Measurements from ENCODE around the gene GGA1. TPM values are rescaled to one million over a fixed set of nuclear protein-coding genes. Genes with fewer than 3 reads are reported as not detected.

GGA1 gene
- polyA plus RNA-seq, 1 of the 3 experiments (the other 2 are of a cell fraction), result 81.1 TPM

DNA sequence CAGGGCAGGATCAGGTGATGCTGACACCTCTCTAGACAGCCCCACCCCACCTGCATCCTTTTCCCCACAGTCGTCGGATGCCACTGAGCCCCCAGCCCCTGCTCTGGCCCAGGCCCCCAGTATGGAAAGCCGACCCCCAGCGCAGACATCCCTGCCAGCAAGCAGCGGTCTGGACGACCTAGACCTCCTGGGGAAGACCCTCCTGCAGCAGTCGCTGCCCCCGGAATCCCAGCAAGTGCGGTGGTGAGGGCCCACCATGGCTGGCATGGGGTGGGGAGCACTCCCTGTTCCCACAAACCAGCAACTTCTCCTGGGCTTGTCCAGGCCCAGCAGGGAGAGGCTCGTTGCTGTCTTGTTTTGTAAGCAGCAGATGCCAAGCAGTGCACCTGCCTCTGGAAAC is 21.3 kb downstream of the GGA1 start:
- TF ChIP-seq NFIC (IDR thresholded peaks at IDR 0.05; ENCODE audit: borderline replicate concordance) (no peak), TEAD4 (IDR thresholded peaks at IDR 0.05; ENCODE audit: borderline replicate concordance, insufficient read depth) (no peak), TAF1 (IDR thresholded peaks at IDR 0.05; ENCODE audit: borderline replicate concordance, low read depth, low read length) (no peak), SIN3A (IDR thresholded peaks at IDR 0.05; ENCODE audit: borderline replicate concordance, low read depth, low read length) (no peak), RFX5 (IDR thresholded peaks at IDR 0.05; ENCODE audit: low read length) (no peak)
- TF ChIP-seq, protein P1, sequence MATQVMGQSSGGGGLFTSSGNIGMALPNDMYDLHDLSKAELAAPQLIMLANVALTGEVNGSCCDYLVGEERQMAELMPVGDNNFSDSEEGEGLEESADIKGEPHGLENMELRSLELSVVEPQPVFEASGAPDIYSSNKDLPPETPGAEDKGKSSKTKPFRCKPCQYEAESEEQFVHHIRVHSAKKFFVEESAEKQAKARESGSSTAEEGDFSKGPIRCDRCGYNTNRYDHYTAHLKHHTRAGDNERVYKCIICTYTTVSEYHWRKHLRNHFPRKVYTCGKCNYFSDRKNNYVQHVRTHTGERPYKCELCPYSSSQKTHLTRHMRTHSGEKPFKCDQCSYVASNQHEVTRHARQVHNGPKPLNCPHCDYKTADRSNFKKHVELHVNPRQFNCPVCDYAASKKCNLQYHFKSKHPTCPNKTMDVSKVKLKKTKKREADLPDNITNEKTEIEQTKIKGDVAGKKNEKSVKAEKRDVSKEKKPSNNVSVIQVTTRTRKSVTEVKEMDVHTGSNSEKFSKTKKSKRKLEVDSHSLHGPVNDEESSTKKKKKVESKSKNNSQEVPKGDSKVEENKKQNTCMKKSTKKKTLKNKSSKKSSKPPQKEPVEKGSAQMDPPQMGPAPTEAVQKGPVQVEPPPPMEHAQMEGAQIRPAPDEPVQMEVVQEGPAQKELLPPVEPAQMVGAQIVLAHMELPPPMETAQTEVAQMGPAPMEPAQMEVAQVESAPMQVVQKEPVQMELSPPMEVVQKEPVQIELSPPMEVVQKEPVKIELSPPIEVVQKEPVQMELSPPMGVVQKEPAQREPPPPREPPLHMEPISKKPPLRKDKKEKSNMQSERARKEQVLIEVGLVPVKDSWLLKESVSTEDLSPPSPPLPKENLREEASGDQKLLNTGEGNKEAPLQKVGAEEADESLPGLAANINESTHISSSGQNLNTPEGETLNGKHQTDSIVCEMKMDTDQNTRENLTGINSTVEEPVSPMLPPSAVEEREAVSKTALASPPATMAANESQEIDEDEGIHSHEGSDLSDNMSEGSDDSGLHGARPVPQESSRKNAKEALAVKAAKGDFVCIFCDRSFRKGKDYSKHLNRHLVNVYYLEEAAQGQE (IDR thresholded peaks at IDR 0.05; ENCODE audit: low read depth, low read length), result no peak
- TF ChIP-seq, protein P2, sequence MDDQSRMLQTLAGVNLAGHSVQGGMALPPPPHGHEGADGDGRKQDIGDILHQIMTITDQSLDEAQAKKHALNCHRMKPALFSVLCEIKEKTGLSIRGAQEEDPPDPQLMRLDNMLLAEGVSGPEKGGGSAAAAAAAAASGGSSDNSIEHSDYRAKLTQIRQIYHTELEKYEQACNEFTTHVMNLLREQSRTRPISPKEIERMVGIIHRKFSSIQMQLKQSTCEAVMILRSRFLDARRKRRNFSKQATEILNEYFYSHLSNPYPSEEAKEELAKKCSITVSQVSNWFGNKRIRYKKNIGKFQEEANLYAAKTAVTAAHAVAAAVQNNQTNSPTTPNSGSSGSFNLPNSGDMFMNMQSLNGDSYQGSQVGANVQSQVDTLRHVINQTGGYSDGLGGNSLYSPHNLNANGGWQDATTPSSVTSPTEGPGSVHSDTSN (IDR thresholded peaks at IDR 0.05), result no peak
- Histone ChIP-seq H3K9ac (no peak overlapping the region), H3F3A (replicated peaks; ENCODE audit: insufficient read depth) (peaks cover 21% of the 10 kb centered on the region), H3K9me2 (no peaks in the 10 kb centered on the region), H3K79me2 (ENCODE audit: insufficient read depth) (no peaks in the 10 kb centered on the region), H3K4me3 (ENCODE audit: low read depth in 2 of 2, low read length in 1 of 2) (no peak overlapping the region), H4K20me1 (ENCODE audit: insufficient read depth) (no peaks in the 10 kb centered on the region), H3K9me3 (no peaks in the 10 kb centered on the region), H2AFZ (ENCODE audit: low read depth) (no peak overlapping the region), H3K27ac (ENCODE audit: low read depth in 2 of 2, low read length in 1 of 2) (no peak overlapping the region; a peak in 1 of 4 replicates), H3K27me3 (ENCODE audit: insufficient read depth) (no peaks in the 10 kb centered on the region), H3K4me2 (no peak overlapping the region), H3K4me1 (ENCODE audit: control insufficient read depth in 1 of 2, insufficient read depth in 2 of 2, low read depth in 1 of 2, low read length in 1 of 2) (peaks cover 19 to 29% of the 10 kb centered on the region in 2 experiments), H3K36me3 (replicated peaks in 1 of 2; ENCODE audit: control insufficient read depth in 1 of 2, insufficient read depth in 2 of 2, low read length in 1 of 2) (peaks cover 2 to 36% of the 10 kb centered on the region in 2 experiments)
- ChIA-PET CTCF (interaction anchor here (1.7 to 34.3 kb wide), 4 partner anchors 14 to 39 kb away, joined by 8 to 898 read pairs (median 64); partner anchors contain the start of genes LGALS1, NOL12 and PDXP), POLR2A (no interaction called here)
- 88% methylated on average over 7 of the region's 10 CpGs for WGBS (ENCODE audit: low lambda C conversion rate)
- no peak for DNase-seq

DNA sequence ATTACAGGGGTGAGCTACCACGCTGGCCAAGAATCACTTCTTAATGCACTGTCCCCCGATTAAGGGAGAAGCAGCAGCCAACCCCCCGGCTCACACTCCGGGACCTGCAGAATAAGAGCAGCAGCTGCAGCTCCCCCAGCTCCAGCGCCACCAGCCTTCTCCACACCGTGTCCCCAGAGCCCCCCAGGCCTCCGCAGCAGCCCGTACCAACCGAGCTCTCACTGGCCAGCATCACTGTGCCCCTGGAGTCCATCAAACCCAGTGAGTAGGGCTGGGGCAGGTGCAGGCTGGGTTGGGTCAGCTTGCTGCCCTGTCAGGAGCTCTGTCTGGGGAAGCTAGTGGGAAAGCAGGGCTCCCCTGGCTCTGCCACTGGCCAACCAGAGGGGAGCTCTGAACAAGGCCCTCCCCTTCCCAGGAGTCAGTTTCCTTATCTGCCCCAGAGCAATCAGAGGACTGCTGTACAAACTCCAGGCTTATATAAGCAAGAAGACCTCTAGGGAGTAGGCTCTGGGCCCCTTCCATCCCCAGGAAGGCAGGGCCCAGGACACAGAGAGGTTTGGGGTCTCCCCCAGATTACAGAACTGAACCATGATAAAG is 22.3 kb downstream of the GGA1 start:
- no peaks in the 10 kb centered on the region for H3K9me2 ChIP-seq
- POLR2A ChIA-PET, result interaction anchor here (1.1 kb wide), 1 partner anchor 12 kb away, joined by 4 read pairs; no protein-coding TSS in a partner anchor
- no peak overlapping the region for H3K4me2 ChIP-seq
- H4K20me1 ChIP-seq (ENCODE audit: insufficient read depth), result no peaks in the 10 kb centered on the region
- H3K4me1 ChIP-seq (ENCODE audit: control insufficient read depth in 1 of 2, insufficient read depth in 2 of 2, low read depth in 1 of 2, low read length in 1 of 2), result peaks cover 23 to 35% of the 10 kb centered on the region in 2 experiments
- DNase-seq, result no peak
- peaks cover 0 to 29% of the 10 kb centered on the region in 2 experiments for H3K36me3 ChIP-seq (replicated peaks in 1 of 2; ENCODE audit: control insufficient read depth in 1 of 2, insufficient read depth in 2 of 2, low read length in 1 of 2)
- CTCF ChIA-PET, result interaction anchor here (0.7 to 34.3 kb wide), 6 partner anchors 10 to 198 kb away, joined by 3 to 898 read pairs (median 6); partner anchors contain the start of genes LGALS1, NOL12 and PDXP
- H3K9ac ChIP-seq, result no peak overlapping the region
- H3F3A ChIP-seq (replicated peaks; ENCODE audit: insufficient read depth), result peaks cover 21% of the 10 kb centered on the region
- no peaks in the 10 kb centered on the region for H3K79me2 ChIP-seq (ENCODE audit: insufficient read depth)
- no peak overlapping the region for H3K4me3 ChIP-seq (ENCODE audit: low read depth in 2 of 2, low read length in 1 of 2)
- WGBS (ENCODE audit: low lambda C conversion rate), result 85% methylated on average over 2 of the region's 9 CpGs
- no peaks in the 10 kb centered on the region for H3K9me3 ChIP-seq
- H3K27ac ChIP-seq (ENCODE audit: low read depth in 2 of 2, low read length in 1 of 2), result no peak overlapping the region; a peak in 1 of 4 replicates
- H2AFZ ChIP-seq (ENCODE audit: low read depth), result no peak overlapping the region
- no peak for TF ChIP-seq SIN3A (IDR thresholded peaks at IDR 0.05; ENCODE audit: borderline replicate concordance, low read depth, low read length)
- TF ChIP-seq RAD21 (IDR thresholded peaks at IDR 0.05; ENCODE audit: low read length), result no peak
- TF ChIP-seq, protein P3, sequence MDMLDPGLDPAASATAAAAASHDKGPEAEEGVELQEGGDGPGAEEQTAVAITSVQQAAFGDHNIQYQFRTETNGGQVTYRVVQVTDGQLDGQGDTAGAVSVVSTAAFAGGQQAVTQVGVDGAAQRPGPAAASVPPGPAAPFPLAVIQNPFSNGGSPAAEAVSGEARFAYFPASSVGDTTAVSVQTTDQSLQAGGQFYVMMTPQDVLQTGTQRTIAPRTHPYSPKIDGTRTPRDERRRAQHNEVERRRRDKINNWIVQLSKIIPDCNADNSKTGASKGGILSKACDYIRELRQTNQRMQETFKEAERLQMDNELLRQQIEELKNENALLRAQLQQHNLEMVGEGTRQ (IDR thresholded peaks at IDR 0.05; ENCODE audit: borderline replicate concordance, low read depth, low read length), result no peak
- TF ChIP-seq EZH2phosphoT487 (IDR thresholded peaks at IDR 0.05; ENCODE audit: borderline replicate concordance, low read depth), result no peak
- TF ChIP-seq MXI1 (IDR thresholded peaks at IDR 0.05; ENCODE audit: low read depth, low read length), result no peak
- TF ChIP-seq, protein P2 (IDR thresholded peaks at IDR 0.05), result no peak
- TF ChIP-seq FOXJ3 (CRISPR knock-in tag; IDR thresholded peaks at IDR 0.05), result no peak
- no peak for TF ChIP-seq FOSL2 (IDR thresholded peaks at IDR 0.05; ENCODE audit: borderline replicate concordance, low read depth)
- no peak for TF ChIP-seq EP300 (IDR thresholded peaks at IDR 0.05; ENCODE audit: borderline replicate concordance in 1 of 2, low read depth in 1 of 2, low read length in 1 of 2)
- TF ChIP-seq YY1 (IDR thresholded peaks at IDR 0.05; ENCODE audit: low read depth), result no peak
- TF ChIP-seq GATA2 (CRISPR knock-in tag; IDR thresholded peaks at IDR 0.05), result no peak
- no peak for TF ChIP-seq RFX5 (IDR thresholded peaks at IDR 0.05; ENCODE audit: low read length)
- TF ChIP-seq, protein P4, sequence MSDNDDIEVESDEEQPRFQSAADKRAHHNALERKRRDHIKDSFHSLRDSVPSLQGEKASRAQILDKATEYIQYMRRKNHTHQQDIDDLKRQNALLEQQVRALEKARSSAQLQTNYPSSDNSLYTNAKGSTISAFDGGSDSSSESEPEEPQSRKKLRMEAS (IDR thresholded peaks at IDR 0.05; ENCODE audit: low read depth), result no peak
- no peak for TF ChIP-seq FOXM1 (IDR thresholded peaks at IDR 0.05; ENCODE audit: low read depth)
- H3K27me3 ChIP-seq (ENCODE audit: insufficient read depth), result no peaks in the 10 kb centered on the region
